Embryonic facial prominence (tissue), 1 donor: ENCODE results near the gene TMEM145.
"Not testable (repeated sequence)": the region's sequence is repeated elsewhere in the genome, so short reads cannot be mapped to it uniquely, and the experiment has no call there.

Source experiments
- DNase-seq: peaks from one replicate; pipeline ENCODE4 v3.0.0-alpha.2; 2016; ENCODE audit errors: extremely low spot score

The TMEM145 gene

DNA sequence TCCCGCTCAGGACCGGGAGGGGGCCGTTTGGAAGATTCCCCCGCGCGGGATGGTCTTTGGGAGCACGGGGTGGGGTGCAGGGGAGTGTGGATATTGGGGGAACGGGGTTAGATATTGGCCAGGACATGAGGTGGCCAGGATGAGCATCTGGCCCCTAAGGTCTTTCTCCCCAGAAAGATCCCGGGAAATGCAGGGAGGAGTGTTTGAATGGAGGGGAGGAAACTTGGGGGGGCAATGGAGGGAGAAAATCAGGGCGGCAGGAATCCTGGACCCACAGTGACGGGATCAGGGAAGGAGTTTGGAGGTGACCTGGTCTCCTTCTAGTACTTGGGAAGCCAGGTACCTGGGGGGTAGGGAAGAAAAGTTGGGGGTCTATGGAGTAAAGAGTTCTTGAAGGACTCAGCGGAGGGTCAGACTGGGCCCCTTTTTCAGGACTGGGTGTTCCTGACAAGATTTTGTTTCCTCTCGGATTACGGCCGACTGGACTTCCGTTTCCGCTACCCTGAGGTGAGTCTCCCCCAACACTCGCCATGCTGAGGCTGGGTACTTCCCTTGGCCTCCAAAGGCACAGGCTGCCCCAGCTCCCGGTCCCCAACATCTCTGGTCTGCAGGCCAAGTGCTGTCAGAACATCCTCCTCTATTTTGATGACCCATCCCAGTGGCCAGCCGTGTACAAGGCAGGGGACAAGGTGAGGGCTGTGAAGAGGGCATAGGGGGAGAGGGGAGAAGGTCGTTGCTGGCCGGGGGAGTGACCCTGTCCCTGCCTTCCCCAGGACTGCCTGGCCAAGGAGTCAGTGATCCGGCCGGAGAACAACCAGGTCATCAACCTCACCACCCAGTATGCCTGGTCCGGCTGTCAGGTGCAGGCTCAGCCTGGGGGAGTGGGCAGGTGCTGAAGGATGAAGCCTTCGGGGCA is 989 bp downstream of the TMEM145 start:
- DNase-seq: no peak

DNA sequence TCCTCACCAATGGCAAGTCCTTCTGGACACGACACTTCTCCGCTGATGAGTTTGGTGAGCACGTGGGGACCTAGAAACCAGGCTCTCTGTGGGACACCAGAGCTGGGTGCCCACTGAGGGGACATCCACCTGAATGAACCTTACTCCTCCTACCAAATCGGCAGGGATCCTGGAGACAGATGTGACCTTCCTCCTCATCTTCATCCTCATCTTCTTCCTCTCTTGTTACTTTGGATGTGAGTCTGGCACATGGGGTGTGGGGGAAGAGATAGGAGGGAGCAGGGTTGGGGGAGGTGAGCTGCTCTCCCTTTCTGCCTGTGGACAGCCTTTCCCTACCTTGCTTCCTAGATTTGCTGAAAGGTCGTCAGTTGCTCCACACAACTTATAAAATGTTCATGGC is 1.9 kb downstream of the TMEM145 start:
- no peak for DNase-seq

DNA sequence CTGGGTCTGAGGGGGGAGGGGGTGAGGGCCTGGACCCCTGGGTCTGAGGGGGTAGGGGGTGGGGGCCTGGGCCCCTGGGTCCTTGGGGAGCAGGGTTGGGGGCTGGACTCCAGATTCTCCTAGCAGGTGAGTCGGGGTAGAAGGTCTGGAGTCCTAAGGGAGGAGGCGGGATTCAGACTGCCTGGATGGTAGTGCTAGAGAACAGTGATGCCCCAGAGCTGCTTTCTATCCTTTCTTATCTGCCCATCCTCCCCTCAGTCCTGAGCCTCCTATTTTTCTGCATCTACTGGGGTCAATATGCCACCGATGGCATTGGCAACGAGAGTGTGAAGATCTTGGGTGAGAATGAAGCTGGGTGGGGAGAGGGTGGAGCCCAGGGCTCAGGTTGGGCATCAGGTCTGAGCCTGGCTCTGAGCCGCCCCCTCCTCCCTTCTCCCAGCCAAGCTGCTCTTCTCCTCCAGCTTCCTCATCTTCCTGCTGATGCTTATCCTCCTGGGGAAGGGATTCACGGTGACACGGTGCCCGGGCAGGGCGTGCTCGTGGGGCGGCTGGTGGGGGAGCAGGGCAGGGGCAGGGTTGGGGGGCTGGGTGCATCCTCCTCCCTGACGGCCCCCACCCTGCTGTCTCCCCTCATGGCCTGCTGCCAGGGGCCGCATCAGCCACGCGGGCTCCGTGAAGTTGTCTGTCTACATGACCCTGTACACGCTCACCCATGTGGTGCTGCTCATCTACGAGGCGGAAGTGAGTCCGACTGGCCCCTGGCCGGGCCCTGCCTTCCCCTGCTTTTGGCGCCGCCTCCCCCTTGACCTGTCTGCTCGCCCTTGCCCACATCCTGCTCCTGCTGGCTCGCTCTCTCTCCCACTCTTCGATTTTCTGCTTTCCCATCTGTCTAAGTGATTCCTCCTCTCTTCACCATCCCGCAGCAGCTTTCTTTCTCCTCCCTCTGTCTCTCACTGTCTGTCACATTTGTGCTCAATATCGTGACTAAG is 3.4 kb downstream of the TMEM145 start:
- DNase-seq: no peak

DNA sequence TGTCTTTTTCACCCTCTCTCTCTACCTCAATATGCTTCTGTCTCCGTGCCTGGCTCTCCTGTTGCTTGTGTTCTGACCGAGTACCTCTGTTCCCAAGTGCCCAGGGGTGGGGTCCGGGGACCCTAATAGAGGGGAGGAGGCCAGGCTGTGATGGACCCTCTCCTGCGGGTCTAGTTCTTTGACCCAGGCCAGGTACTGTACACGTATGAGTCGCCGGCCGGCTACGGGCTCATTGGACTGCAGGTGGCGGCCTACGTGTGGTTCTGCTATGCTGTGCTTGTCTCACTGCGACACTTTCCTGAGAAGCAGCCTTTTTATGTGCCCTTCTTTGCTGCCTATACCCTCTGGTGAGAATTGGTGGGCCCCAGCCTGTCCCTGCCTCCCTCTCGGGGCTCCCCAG is 4.4 kb downstream of the TMEM145 start:
- no peak for DNase-seq

DNA sequence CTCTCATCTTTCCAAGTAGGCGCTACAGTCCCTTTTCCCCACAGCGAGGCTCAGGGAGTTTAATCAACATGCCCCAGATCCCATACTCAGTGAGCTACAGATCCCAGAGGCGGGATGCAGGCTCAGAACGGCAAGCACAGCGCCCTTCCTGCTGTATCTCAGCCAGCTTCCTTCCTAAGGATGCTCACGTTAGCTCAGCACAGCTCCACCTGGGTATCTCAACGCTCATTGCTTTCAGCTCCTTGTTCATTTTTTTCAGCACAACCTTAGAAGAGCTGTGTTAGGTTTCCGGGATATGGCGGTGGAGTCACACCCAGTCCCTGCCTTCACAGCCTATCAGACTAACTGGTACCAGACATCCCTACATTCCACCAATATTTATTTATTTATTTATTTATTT is 9.2 kb downstream of the TMEM145 start:
- no peak for DNase-seq

DNA sequence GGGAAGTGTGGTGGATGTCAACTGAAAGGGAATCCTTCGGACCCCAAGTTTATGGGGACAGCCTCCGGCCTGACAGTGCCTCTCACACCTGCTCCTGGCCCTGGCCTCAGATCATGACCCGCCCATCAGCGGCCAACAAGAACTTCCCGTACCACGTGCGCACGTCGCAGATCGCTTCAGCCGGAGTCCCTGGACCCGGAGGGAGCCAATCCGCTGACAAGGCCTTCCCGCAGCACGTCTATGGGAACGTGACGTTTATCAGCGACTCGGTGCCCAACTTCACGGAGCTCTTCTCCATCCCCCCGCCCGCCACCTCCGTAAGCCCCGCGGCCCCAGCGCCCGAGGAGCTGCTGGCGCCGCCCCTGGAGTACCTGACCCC is 10.4 kb downstream of the TMEM145 start:
- no peak for DNase-seq

DNA sequence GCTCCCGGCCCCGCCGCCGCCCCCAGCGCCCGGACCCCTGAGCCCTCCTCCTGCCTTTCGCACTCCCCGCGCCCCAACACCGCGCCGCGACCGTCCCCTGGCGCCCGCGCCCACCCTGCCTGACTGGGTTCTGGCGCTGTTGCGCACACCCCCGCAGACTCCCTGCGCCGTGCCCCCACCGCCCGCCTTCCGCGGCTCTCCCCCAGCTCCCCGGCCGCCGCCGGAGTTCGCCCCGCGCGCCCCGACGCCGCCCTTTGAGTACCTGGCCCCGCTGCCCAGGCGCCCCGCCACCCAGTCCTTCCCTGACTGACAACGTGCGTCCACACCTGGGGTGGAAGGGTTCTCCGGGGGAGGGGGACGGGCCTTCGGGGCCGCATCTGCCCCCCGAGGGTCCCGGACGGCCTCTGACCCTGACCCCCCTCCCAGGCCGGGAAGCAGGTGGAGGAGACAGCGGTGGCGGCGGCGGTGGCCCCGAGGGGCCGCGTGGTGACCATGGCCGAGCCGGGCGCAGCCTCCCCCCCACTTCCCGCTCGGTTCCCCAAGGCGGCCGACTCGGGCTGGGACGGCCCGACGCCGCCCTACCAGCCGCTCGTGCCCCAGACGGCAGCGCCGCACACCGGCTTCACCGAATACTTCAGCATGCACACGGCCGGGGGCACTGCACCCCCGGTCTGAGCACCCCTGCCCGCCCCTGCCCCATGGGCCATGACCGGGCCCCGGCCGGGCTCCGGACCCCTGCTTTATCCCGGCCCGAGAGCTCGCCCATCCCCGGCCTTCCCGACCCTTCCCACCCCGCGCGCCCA is 10.9 kb downstream of the TMEM145 start:
- DNase-seq: no peak

DNA sequence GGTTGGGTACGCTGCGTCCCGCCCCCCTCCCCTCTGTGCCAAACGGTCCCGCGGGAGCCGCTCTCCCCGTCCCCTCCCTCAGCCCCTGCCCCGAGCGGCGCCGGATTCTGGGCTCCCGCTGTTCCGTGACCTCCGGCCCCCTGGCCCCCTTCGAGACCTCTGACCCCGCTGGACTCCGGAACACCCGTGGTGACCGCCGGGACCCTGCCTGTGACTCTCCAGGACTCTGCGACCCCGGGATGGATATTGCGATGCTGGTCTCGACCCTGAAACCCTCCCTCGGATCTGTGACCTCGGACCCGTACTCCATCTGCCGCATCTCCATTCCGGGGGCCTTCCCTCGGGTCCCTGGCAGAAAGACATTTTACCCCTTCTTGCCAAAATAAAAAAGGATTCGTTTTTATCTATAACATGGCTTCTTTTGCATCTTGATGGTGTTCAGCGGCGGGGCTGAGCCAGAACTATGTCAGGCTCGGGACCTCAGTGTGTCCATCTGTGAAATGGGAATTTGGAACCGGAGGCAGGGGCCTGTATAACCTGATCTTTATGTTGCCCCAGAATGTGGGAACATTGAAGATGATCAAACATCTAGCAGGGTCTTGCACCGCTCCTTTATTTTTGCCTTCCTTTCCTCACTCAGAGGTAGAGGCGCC is 11.7 kb downstream of the TMEM145 start:
- no peak for DNase-seq

DNA sequence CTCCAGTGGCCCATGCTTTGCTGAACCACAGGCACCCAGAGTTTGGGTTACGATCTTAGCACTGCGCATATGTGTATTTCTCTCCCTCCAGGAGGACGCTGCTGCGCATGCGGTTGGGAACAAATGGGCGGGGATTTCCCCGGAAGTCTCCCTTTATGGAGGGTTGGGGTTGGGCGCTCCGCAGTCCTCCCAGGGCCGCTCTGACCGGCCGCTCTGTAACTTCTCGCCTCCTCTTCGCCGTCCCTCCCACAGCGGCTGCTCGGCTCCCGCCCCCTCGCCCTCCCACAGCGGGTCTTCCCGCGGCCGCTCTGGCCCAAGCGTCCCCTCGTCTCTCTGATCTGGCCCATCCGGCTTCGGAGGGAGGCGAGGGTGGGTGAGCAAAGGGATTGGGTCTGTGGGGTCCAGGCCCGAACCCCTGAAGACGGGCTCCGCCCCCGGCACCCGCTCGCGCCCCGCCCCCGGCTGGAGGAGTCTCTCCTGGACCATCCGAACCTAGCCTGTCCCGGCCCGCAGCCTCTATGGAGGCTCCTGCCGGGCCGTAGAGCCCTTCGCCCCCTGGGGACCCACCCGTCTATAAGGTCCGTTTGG is 12.3 kb downstream of the TMEM145 start, which contains the start of gene MEGF8:
TSS of gene MEGF8 (plus strand) at position 328 of the 588 bp plus-strand sequence. CDS start 609 bp downstream, outside the sequence.
- DNase-seq: peak; percentile 97

DNA sequence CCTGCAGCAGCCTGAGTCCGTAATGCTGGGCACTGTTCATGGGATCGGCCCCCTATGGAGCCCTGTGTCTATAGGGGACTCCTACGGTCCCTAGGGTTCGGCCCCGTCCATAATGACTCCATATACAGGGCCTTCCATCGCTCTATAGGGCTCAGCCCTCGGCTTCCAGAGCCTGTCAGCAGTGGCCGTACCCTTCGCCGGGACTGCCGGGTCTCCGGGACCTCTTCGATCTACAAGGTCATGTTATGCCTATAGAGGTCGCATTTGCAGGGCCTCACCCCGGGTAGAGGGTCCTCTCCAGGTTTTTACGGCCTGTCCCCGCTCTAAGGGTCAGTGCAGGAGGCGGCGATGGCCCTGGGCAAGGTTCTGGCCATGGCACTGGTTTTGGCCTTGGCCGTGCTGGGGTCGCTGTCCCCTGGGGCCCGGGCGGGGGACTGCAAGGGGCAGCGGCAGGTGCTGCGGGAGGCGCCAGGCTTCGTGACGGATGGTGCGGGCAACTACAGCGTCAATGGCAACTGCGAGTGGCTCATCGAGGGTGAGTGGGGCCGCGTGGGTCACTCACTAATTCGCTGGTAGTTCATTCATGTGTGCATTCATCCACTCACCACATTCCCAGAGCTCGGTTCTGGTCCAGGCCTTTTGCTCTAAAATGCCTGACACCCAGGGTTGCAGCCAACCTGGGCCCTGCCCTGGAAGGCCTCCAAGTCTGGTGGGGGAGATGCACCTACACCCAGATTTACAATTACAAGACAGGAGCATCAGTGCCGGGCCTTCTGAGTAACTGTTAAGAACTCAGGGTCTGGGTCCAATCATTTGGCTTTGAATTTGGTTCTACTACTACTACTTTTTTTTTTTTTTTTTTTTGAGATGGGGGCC is 13.0 kb downstream of the TMEM145 start:
- no peak for DNase-seq

DNA sequence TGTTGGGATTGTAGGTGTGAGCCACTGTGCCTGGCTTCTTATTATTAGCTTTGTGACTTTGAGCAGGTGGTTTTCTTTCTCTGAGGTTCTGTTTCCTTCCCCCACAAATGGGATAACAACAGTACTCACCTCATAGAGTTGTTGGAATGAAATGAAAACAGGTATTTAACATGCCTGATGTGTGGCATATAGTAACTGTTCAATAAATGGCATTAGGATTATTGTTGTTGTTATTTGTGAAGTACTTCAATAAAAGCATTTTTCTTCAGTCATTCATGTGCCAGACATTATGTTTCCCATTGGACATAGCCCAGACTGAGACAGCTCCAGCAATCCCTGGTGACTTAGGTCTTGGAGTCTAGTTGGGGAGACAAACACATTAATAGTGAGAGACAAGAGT is 13.9 kb downstream of the TMEM145 start:
- DNase-seq: no peak

DNA sequence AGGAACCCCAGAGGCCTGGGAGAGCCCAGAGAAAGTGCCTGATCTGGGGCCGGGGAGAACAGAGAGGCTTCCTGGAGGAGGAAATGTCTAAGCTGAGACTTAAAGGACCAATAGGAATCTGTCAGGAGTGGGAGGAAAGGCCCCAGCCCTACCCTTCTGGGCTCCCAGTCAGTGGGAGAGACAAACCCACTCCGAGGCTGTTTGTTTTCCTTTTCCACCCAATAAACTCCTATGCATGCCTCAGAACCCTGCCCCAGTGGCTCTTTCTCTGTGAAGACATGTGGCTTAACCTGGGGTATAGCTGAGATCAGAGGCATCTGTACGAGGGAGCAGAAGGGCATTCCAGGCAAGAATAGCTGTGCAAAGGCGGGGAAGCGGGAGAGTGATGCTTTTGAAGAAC is 14.3 kb downstream of the TMEM145 start:
- DNase-seq: no peak

DNA sequence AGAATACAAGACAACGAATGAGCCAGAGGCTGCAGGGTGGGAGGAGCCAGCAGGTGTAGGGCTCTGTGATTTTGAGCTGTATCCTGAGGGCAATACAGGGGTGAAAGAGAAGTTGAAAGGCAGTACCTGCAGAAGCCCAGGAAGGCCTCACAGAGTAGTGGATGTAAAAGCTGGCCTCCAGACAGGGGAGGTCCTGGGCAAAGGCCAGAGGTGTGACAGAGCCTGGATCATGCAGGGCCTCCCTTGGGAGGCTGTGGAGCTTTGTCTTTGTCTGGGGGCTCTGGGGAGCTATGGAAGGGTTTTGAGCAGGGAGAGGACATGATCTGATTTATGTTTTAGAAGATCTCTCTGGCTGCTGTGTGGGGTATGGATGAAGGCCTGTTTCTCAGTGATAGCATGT is 15.0 kb downstream of the TMEM145 start:
- DNase-seq: no peak

DNA sequence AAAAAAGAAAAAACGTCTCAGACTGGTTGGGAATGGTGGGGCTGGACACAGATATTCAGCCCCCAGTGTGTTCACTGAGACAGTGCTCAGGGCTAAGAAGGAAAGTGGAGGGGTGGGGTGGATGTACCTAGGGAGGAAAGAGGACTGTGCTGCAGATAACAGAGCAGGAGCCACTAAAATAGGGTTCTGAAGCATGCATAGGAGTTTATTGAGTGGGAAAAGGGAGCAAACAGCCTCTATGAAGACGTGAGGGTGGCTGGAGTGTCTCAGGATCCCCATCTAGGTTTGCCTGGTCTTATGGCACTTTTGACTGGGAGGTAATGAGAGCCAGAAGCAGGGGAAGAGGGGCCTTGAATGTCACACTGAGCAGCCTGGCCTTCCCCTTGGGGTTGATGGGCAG is 15.7 kb downstream of the TMEM145 start:
- no peak for DNase-seq

DNA sequence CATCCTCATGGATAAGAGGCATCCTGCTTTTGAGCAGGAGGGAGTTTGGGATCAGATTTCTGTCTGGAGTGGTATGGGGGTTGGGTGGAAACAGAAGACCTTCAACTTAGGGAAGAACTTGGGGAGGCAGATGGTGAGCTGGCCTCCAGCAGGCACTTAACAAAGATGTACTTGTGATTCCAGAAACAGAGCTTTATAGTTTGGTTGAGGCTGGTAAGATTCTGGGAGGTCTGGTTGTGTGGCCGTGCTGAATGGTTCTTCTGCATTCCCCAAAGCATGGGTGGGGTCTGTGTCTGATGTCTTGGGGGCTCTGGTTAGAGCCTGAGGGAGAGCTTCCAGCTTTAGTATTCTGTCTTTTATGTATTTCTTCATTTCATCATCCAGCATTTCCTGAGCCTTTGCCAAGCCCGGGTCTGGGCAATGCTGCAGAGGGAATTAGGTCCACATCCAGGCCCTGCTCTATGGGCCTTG is 17.2 kb downstream of the TMEM145 start:
- DNase-seq: no peak

DNA sequence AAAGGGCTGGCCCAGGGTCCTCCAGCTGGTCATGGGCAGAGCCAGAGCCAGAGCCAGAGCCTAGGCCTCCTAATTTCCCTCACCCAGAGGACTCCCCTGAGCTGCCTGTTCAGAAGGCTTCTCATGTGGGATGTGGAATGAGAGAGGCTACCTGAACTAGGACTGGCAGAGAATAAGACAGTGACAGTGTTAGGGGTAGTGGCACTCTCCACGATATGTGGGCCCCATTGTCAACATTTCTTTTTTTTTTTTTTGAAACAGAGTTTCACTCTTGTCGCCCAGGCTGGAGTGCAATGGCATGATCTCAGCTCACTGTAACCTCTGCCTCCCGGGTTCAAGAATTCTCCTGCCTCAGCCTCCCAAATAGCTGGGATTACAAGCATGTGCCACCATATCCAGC is 18.2 kb downstream of the TMEM145 start:
- DNase-seq: not testable (repeated sequence)

DNA sequence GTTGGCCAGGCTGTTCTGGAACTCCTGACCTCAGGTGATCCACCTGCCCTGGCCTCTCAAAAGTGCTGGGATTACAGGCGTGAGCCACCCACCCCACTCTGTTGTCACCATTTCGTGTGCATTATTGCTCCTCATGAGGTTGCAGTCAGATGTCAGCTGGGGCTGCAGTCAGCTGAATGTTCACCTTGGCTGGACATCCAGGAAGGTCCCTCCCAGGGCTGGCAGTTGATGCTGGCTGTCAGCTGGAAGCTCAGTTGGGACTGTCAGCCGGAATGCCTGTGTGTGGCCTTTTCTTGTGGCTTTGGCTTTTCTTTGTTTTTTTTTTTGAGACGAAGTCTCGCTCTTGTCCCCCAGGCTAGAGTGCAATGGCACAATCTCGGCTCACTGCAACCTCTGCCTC is 18.9 kb downstream of the TMEM145 start:
- no peak for DNase-seq

DNA sequence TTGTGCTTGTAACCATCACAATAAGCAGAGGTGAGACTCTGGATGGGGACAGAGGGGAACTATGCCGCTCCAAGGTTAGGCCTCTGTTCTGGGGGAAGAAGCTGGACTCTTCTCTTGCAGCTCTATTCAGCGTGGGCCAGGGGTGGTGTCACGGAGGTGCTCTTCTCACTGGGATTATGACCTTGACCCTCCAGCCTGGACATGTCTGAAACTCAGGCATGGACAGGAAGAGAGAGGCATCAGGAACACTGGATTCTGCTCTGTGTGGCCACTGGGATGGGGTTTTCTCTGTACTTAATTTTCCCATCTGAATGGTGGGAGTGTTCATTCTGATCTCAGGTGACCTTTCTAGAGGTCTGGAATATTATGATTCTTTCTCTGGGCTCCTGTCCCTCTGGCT is 19.9 kb downstream of the TMEM145 start:
- DNase-seq: no peak

DNA sequence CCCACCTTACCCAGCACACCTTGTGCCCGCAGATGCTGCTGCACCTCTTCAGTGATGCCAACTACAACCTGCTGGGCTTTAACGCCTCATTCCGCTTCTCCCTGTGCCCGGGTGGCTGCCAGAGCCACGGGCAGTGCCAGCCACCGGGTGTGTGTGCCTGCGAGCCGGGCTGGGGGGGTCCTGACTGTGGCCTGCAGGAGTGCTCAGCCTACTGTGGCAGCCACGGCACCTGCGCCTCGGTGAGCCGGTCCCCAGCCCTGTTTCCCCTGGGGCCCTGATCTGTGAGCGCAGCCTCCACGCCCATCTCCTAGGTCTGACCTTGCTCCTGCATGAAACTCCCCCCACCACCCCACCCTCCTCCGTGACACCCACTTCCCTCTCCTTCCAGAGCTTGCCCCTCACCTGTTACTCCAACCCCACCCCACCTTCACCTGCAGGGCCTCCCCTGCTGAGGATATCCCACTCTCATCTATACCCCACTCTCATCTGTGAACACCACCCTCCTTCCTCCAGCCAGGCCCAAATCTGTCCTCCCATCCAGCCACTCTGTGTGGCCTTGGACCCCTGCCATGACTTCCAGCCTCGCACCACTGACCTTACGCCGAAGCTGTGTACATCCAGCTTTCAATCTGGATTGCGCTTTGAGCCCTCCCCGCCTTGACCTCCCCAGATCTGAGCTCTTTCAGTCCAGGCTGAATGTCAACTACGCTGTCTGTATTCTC is 21.0 kb downstream of the TMEM145 start:
- DNase-seq: no peak
